Measurements from ENCODE around the gene PRAMEF12.
"Not testable (repeated sequence)": the region's sequence is repeated elsewhere in the genome, so short reads cannot be mapped to it uniquely, and the experiment has no call there.

The PRAMEF12 gene

DNA sequence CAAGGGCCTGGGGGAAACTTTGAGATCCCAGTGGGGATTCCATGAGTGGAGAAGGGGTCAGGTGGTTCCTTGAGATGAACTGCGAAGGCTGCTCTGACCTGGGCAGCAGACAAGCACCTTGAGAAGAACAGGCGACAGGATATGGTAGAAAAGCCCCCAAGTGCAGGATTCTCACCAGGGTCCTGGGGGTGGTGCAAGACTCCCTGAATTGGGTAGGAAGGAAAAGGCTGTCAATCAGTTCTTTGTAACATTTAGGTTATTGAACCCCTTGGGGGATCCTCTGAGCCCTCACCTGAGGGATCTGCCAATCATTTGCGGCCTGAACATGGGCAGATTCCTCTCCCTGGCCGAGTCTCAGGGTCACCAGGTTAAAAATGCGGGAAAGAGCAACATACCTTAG, 2.4 kb upstream of the PRAMEF12 start:
- no peak for DNase-seq (ENCODE audit: low read depth)

DNA sequence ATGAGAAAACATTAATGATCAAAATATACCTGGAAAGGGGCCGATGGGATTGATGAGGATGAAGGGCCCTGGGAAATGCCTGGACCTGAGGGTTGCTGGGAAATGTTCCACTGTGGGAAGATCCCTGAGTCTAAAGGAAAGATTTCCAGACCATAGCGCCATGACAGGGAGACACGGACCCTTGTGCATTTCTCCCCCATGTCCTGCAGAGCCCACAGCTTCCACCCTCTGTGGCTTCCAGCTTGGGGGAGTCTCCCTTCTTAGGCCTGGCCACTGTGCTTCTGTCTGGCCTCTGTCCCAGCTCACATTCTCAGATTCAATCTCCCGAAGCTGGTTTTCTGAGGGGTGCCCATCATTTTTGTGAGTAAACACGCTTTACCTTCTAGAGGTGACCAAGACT, 1.0 kb upstream of the PRAMEF12 start:
- DNase-seq (ENCODE audit: low read depth), result no peak

DNA sequence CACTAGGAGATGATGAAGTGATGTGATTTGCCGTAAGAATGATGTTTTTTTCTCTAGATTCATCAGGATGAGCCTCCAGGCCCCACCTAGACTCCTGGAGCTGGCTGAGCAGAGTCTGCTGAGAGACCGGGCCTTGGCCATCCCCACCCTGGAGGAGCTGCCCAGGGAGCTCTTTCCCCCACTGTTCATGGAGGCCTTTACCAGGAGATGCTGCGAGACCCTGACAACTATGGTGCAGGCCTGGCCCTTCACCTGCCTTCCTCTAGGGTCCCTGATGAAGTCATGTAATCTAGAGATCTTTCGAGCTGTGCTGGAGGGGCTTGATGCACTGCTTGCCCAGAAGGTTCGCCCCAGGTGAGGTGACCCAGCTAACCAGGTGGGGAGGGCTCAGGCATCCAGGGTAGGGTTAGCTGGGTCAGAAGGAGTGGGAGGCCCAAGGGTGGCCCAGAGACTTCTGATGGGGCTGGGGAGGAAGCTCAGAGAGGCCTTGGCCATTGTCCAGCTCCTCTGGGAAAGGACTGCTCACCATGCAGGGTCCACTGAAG, 1.3 kb downstream of the PRAMEF12 start:
- DNase-seq (ENCODE audit: low read depth), result no peak

DNA sequence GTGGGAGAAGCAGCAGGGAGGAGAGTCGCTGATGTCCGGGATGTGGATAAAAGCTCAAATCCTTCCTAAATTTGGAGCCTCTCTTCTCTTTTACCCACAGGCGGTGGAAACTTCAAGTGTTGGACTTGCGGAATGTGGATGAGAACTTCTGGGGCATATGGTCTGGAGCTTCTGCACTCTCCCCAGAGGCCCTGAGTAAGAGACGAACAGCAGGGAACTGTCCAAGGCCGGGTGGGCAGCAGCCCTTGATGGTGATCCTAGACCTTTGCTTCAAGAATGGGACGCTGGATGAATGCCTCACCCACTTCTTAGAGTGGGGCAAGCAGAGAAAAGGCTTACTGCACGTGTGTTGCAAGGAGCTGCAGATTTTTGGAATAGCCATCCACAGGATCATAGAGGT, 1.9 kb downstream of the PRAMEF12 start:
- DNase-seq (ENCODE audit: low read depth), result no peak

DNA sequence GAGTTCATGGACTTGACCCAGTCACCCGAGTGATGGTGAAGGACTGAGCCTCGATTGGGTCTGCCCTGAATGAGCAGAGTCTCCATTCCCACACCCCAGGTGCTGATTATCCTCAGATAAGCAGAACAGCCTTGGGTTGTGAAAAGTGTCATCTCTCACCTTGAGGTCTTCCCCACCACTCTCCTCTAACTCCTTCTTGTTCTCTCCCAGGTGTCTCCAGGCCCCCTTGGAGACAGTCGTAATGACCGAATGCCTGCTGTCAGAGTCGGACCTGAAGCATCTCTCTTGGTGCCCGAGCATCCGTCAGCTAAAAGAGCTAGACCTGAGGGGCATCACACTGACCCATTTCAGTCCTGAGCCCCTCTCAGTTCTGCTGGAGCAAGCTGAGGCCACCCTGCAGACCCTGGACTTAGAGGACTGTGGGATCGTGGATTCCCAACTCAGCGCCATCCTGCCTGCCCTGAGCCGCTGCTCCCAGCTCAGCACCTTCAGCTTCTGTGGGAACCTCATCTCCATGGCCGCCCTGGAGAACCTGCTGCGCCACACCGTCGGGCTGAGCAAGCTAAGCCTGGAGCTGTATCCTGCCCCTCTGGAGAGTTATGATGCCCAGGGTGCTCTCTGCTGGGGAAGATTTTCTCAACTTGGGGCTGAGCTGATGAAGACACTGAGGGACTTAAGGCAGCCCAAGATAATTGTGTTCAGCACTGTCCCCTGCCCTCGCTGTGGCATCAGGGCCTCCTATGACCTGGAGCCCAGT, 3.4 kb downstream of the PRAMEF12 start:
- no peak for DNase-seq (ENCODE audit: low read depth)

DNA sequence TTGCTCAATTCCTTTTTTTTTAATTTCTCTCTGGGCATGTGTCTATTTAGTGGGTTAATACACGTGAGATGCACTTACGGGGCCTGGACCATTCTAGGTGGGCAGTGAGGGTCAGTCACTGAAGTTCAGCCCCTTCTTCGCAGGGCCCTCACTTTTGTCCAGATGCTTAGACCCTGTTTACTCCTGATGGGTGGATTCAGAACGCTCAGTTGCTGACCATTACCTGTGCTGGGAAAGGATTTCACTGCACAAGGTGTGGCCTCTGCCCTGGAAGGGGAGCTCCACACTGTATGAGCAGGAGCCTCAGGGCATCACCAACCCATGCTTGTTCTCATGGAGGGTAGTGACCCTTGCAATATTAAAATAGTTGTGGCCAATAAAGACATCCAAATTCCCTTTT, 4.5 kb downstream of the PRAMEF12 start:
- no peak for DNase-seq (ENCODE audit: low read depth)

DNA sequence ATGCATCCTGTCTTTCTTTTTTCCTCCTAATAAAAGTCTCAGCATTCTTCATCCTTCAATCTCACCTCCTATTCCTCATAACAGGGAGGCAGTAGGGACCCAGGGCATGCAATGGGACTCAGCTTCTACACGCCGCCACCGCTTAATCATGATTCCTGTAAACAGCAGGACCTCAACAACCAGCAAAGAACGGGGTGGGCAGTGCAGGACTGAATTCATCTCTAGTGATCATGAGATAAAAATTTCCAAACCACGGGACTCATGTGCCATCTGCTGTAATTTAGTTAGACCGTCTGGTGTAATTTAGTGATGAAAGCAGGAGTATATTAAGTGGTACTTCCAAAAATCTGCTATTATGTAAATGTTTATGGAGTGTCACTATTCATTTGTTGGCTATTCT, 5.4 kb downstream of the PRAMEF12 start:
- no peak for DNase-seq (ENCODE audit: low read depth)

DNA sequence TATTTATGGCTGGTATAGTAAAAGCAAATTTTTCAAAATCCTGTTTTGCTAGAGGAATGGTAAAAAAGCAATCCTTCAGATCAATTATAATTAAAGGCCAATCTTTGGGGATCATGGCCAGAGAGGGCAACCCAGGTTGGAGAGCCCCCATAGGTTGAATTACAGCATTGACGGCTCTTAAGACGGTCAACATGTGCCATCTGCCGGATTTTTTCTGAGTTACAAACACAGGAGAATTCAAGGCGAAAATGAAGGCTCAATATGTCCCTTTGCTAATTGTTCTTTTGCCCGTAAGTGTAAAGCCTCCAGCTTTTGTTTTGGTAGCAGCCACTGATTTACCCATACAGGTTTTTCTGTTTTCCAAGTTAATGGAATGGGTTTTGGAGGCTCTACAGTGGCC, 8.0 kb downstream of the PRAMEF12 start:
- not testable (repeated sequence) for DNase-seq (ENCODE audit: low read depth)

DNA sequence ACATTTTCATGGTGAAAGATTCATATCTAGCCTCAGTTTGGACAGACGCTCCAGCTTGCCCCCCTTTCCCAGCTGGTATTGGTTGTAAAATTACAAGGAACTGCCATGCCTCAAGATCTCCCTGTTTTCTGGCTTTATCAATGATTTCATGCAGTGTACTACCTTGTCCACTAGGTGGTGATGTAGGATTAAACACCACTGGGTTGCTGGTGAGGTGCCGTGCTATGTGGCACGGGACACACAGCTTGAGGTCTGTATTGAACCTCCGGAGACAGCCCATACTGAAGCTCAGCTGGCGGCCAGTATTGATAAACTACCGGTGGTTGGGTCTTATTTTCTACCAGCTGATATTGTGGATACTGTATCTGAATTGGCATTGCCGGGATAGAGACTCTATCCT, 10.2 kb downstream of the PRAMEF12 start:
- not testable (repeated sequence) for DNase-seq (ENCODE audit: low read depth)

DNA sequence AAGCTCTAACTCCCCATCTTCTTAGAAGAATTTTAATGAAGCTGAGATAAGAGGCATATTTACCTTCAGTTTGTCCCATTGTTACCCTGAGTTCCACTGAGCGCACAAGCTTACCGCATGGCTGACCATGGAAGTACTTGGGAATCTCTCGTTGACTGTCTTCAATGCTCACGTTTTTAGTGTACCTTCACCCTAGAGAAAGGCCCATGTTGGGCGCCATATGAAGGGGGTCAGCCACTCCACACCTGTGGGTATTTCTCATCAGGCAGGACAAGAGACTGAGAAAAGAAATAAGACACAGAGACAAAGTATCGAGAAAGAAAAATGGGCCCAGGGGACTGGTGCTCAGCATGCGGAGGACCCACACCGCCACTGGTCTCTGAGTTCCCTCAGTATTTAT, 11.2 kb downstream of the PRAMEF12 start:
- not testable (repeated sequence) for DNase-seq (ENCODE audit: low read depth)

DNA sequence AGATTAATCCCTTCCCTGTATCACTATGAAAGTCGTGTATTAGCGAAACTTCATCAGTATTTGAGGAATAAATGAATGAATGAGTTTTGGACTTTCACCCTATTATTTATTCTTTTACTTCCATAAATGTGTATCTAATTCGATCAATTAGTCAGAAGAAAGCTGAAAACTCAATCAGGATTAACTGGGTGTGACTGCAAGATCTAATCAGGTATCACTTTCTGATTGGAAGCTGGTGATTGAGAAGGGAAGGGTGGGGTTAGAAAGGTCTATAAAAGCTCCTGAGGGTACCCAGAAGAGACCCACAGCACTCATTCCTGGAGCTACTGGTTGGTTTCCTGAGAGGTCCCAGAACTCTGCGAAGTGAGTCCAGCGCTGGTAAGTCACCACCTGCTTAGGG, 17.6 kb downstream of the PRAMEF12 start, which contains the start of gene PRAMEF1:
TSS of gene PRAMEF1 (plus strand) at position 301 of the 400 bp plus-strand sequence. CDS start 1,831 bp downstream, outside the sequence.
- DNase-seq (ENCODE audit: low read depth), result not testable (repeated sequence)

DNA sequence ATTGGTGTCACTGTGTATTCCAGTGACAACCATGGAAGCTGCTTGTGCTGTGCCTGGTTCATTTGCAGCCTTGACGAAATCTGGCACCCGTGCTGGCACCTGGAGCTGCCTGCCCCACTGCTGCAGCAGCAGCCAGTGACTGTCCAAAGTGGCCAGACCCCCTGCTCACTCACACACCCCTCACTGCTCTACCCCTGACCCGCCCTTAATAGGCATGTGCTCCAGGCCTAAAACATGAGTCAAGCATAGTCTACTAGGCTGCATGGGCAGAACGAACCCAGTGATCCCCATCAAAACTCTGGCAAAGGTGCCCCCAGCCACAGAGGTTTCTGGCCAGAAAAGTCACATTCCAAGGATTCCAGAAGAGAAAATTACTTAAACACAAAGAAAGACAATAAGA, 25.4 kb downstream of the PRAMEF12 start:
- no peak for DNase-seq (ENCODE audit: low read depth)

DNA sequence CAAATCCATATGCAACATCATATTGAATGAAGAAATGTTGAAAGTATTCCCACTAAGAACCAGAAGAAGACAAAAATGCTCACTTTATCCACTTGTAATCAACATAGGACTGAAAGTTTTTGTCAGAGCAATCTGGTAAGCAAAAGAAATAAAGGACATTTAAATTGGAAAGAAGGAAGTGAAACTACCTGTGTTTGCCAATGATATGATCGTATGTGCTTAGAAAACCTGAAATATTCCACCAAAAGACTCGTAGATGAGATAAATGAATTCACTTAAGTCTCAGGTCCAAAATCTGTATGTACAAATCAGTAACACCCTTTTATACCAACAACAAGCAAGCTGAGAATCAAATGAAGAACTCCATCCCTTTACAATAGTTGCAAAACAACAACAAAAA, 26.2 kb downstream of the PRAMEF12 start:
- DNase-seq (ENCODE audit: low read depth), result no peak

DNA sequence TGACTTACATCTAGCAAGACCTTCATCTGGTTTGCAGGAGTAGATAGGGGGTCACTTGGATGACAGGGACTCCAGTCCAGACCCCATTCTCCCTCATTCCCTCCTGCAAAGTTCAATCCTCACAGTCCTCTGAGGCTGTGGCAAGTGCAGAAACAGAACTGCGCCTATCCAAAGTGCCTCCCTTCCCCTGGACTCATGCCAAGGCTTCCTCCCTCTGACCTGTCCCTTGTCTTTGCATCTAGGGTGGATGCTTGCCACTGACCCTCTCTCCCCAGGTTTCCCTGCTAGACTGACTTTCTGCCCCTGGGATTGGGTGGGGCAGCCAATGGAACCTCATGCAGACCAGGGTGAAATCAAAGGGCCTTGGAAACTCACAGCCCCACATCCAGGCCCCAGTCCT, 36.4 kb downstream of the PRAMEF12 start:
- no peak for DNase-seq (ENCODE audit: low read depth)

DNA sequence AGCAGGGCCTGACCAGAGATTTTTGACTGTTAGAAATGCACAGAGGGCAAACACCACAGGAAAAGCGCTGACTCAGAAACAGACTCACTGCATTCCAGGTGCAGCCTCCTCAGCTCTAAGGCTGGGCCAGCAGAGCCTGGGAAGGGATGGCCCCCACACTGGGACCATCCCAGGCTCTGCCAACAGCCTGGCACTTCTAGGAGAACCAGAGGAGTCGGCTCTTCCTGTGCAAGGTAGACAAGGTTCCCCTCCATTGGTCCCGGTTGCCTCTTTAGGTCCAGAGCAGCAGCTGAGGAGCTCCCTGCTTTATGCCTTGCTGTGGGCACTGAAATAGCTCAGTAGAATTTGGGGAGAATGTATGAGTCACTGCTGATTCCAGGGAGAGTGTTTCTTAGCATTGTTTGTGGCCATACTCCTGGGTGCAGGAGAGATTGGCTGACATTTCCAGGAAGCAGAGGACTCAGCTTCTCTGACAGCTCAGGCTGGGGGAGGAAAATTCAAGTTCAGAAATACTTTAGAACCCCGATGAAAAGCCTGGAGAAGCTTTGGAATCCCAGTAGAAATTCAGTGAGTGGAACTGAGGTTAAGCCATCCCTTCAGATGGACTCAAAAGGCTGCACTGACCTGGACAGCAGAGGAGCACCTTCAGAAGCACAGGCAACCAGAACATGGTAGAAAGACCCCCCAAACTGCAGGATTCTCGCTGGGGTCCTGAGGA, 37.3 kb downstream of the PRAMEF12 start:
- DNase-seq (ENCODE audit: low read depth), result peak; percentile 83

DNA sequence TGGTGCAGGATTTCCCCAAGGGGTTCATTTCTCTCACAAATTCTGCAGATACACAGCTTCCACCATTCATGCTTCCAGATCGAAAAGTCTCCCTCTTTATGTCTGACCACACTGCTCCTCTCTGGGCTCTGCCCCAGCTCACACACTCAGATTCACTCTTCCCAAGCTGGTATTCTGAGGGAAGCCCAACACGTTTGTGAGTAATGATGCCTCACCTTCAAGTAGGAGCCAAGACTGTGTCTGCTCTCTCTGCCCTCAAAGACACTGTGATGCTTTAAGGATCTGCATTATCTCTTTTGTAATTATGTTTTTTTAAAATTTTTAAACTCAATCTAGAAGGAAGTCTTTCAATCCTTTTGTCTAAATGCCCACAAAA, 37.9 kb downstream of the PRAMEF12 start:
- peak; percentile 50 for DNase-seq (ENCODE audit: low read depth)

DNA sequence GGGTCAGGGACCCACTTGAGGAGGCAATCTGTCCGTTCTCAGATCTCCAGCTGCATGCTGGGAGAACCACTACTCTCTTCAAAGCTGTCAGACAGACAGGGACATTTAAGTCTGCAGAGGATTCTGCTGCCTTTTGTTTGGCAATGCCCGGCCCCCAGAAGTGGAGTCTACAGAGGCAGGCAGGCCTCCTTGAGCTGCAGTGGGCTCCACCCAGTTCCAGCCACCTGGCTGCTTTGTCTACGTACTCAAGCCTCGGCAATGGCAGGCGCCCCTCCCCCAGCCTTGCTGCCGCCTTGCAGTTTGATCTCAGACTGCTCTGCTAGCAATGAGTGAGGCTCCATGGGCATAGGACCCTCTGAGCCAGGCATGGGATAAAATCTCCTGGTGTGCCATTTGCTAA, 45.5 kb downstream of the PRAMEF12 start:
- not testable (repeated sequence) for DNase-seq (ENCODE audit: low read depth)
